GM23248 (cell line): ENCODE results near the gene GJC3. TPM values are rescaled to one million over a fixed set of nuclear protein-coding genes. Genes with fewer than 3 reads are reported as not detected.
"Not testable (repeated sequence)": the region's sequence is repeated elsewhere in the genome, so short reads cannot be mapped to it uniquely, and the experiment has no call there.

ENCODE experiments used
- DNase-seq: peaks from one replicate; pipeline ENCODE4 v3.0.0-alpha.2; 2015
- H2AFZ ChIP-seq: fragments of 200-600 bp; sonication (generic); 2 replicates; pipeline ENCODE4 v1.6.1; 2016; ENCODE audit warnings: antibody characterized with exemption
- H3F3A ChIP-seq: fragments of 200-600 bp; sonication (generic); 2 replicates; pipeline ENCODE4 v1.6.1; 2016; ENCODE audit warnings: mild to moderate bottlenecking, antibody characterized with exemption, mixed run types; ENCODE audit not compliant: insufficient read depth
- H3K27ac ChIP-seq: fragments of 200-600 bp; sonication (generic); 2 replicates; pipeline ENCODE4 v1.5.1; 2016; ENCODE audit warnings: mild to moderate bottlenecking
- H3K27me3 ChIP-seq: fragments of 200-600 bp; sonication (generic); replicated peaks from 2 replicates; pipeline ENCODE4 v1.6.1; 2016; ENCODE audit warnings: mild to moderate bottlenecking; ENCODE audit not compliant: insufficient read depth
- H3K36me3 ChIP-seq: fragments of 200-600 bp; sonication (generic); 2 replicates; pipeline ENCODE4 v1.6.1; 2016; ENCODE audit warnings: low read depth, mild to moderate bottlenecking
- H3K4me1 ChIP-seq: fragments of 200-600 bp; sonication (generic); 2 replicates; pipeline ENCODE4 v1.6.1; 2016; ENCODE audit warnings: mild to moderate bottlenecking; ENCODE audit not compliant: insufficient read depth
- H3K4me2 ChIP-seq: fragments of 200-600 bp; sonication (generic); one replicate; pipeline ENCODE4 v1.6.1; 2016; ENCODE audit warnings: mild to moderate bottlenecking; ENCODE audit not compliant: unreplicated experiment
- H3K4me3 ChIP-seq: fragments of 200-600 bp; sonication (generic); 2 replicates; pipeline ENCODE4 v1.5.1; 2016; ENCODE audit warnings: mild to moderate bottlenecking
- H3K79me2 ChIP-seq: fragments of 200-600 bp; sonication (generic); 2 replicates; pipeline ENCODE4 v1.6.1; 2016; ENCODE audit warnings: mild to moderate bottlenecking; ENCODE audit not compliant: insufficient read depth
- H3K9ac ChIP-seq: fragments of 200-600 bp; sonication (generic); 2 replicates; pipeline ENCODE4 v1.6.1; 2016; ENCODE audit warnings: mild to moderate bottlenecking
- H3K9me2 ChIP-seq: fragments of 200-600 bp; sonication (generic); 2 replicates; pipeline ENCODE4 v1.6.1; 2016; ENCODE audit warnings: mixed run types, mild to moderate bottlenecking, moderate library complexity; ENCODE audit not compliant: insufficient read depth
- H3K9me3 ChIP-seq: fragments of 200-600 bp; sonication (generic); one replicate; pipeline ENCODE4 v1.6.1; 2017; ENCODE audit warnings: low read depth
- H4K20me1 ChIP-seq: fragments of 200-600 bp; sonication (generic); 2 replicates; pipeline ENCODE4 v1.6.0; 2016; ENCODE audit not compliant: insufficient read depth
- EZH2 ChIP-seq: fragments of 200-600 bp; sonication (generic); IDR thresholded peaks from 2 replicates; pipeline ENCODE4 v1.6.1; 2018; ENCODE audit warnings: antibody characterized with exemption, mild to moderate bottlenecking; ENCODE audit not compliant: insufficient read depth, poor library complexity, severe bottlenecking
- EZH2phosphoT487 ChIP-seq: fragments of 200-600 bp; sonication (generic); IDR thresholded peaks from 2 replicates; pipeline ENCODE4 v1.6.1; 2018; ENCODE audit warnings: antibody characterized with exemption, moderate library complexity, mild to moderate bottlenecking, low read depth; ENCODE audit not compliant: insufficient read depth
- WGBS, 2 experiments: methylation state at CpG; one replicate each; pipeline ENCODE4 v1.1.6; 2015 to 2017; ENCODE audit warnings: low lambda C conversion rate in 2 of 2, low coverage in 1 of 2; ENCODE audit errors: missing lambda C conversion rate in 2 of 2; 5-methylcytosine and 5-hydroxymethylcytosine counted together
- in situ Hi-C: fragments of 300-500 bp; cut with MboI; formaldehyde crosslinking; loops from 2 replicates; pipeline ENCODE4 v1.15.0; 2020
- polyA plus RNA-seq: library from polyadenylated mRNA; unstranded; fragments of >200 nt; fragmentation: Nextera tagmentation; extraction: Ambion mirVana; gene quantifications from 2 replicates; pipeline ENCODE4 v1.2.1, GENCODE V29; 2016
- total RNA-seq: library from RNA; depleted of rRNA; stranded (reverse); fragments of >200 nt; shearing (Covaris generic); gene quantifications from 2 replicates; pipeline ENCODE4 v1.2.3, GENCODE V29; 2014

The GJC3 gene
- total and polyA plus RNA-seq, 2 experiments from 2014 or later, result not detected

DNA sequence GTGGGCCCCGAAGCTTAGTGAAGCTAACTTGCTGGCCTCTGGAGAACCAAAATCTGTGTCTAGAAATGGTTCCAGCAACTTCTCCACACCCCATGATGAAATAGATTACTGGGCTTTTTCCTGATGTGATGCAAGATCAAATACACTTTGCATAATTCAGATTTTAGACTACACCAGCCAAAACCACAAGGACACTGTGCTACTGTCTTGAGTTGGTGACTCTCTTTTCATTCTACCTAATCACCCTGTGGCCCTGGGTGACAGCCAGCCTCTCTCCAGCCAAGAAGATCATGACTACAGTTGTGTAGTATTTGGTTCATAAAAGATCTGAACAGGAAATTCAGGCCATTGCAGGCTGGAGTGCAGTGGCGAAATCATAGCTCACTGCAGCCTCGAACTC is 24.2 kb upstream of the GJC3 start:
- Histone ChIP-seq H3K27ac (peak overlapping the region; percentile 37), H2AFZ (peak overlapping the region; percentile 52), H4K20me1 (no peaks in the 10 kb centered on the region), H3K4me1 (peaks cover 11% of the 10 kb centered on the region), H3K36me3 (no peaks in the 10 kb centered on the region), H3K27me3 (peaks cover 6% of the 10 kb centered on the region; the same call in 1 of the 2 replicates), H3K9ac (no peak overlapping the region), H3K4me2 (no peak overlapping the region), H3K9me2 (no peaks in the 10 kb centered on the region), H3K9me3 (no peaks in the 10 kb centered on the region), H3F3A (0 out of 2 replicates have a peak, but pooled peaks cover 6% of the 10 kb centered on the region), H3K79me2 (no peaks in the 10 kb centered on the region), H3K4me3 (no peak overlapping the region)
- WGBS, 2 experiments, result 21 to 32% methylated on average over 3 of the region's 3 CpGs
- in situ Hi-C loops, result no loop called here
- peak; percentile 81 for DNase-seq
- no peak for TF ChIP-seq EZH2
- no peak for TF ChIP-seq EZH2phosphoT487

DNA sequence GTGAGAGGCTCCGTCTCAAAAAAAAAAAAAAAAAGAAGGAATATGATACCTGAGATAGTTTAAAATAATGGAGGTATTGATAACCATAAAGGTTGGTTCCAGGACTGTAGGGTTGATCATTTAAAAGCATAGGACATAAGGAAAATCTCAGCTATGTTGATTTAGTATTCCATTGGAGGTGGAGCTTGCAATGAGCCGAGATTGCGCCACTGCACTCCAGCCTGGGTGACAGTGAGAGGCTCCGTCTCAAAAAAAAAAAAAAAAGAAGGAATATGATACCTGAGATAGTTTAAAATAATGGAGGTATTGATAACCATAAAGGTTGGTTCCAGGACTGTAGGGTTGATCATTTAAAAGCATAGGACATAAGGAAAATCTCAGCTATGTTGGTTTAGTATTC is 23.2 kb upstream of the GJC3 start:
- H2AFZ ChIP-seq, H3K9me2 ChIP-seq, H3K4me3 ChIP-seq, H3K4me2 ChIP-seq, H4K20me1 ChIP-seq, H3K9me3 ChIP-seq, in situ Hi-C loops, H3F3A ChIP-seq, H3K79me2 ChIP-seq, H3K27me3 ChIP-seq, H3K36me3 ChIP-seq, DNase-seq, H3K9ac ChIP-seq, H3K27ac ChIP-seq: not testable (repeated sequence)
- H3K4me1 ChIP-seq, result peaks cover 11% of the 10 kb centered on the region
- WGBS, 2 experiments, result 53 to 67% methylated on average over 4 of the region's 4 CpGs

DNA sequence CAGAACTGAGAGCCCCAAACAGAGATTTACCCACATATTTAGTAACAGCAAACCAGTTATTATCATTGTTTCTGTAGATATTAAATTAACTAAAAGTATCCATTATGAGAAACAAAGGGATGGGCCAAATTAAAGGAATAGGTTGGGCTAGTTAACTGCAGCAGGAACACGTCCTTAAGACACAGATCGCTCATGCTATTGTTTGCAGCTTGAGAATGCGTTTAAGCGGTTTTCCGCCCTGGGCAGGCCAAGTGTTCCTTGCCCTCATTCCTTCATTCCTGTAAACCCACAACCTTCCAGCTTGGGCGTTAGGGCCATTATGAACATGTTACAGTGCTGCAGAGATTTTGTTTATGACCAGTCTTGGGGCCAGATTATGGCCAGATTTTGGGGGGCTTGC is 21.4 kb upstream of the GJC3 start:
- H4K20me1 ChIP-seq, H2AFZ ChIP-seq, H3K79me2 ChIP-seq, H3F3A ChIP-seq, H3K9me2 ChIP-seq, H3K27me3 ChIP-seq, H3K9me3 ChIP-seq, DNase-seq, in situ Hi-C loops, H3K36me3 ChIP-seq, H3K27ac ChIP-seq, H3K4me3 ChIP-seq, H3K4me2 ChIP-seq, H3K9ac ChIP-seq: not testable (repeated sequence)
- 59 to 63% methylated on average over 6 of the region's 6 CpGs for WGBS, 2 experiments
- H3K4me1 ChIP-seq, result peaks cover 11% of the 10 kb centered on the region

GRCh38 chr7:99949645-99950228 is 20.3 kb upstream of the GJC3 start:
- 36 to 46% methylated on average over 3 of the region's 3 CpGs for WGBS, 2 experiments
- Histone ChIP-seq H3K79me2 (no peaks in the 10 kb centered on the region), H3K9me3 (no peaks in the 10 kb centered on the region), H3K9ac (no peak overlapping the region), H3K4me3 (no peak overlapping the region), H3K4me1 (peaks cover 11% of the 10 kb centered on the region), H3K9me2 (no peaks in the 10 kb centered on the region), H4K20me1 (no peaks in the 10 kb centered on the region), H3K36me3 (no peaks in the 10 kb centered on the region), H3K27me3 (0 out of 2 replicates have a peak, but pooled peaks cover under 1% of the 10 kb centered on the region), H2AFZ (no peak overlapping the region), H3F3A (0 out of 2 replicates have a peak, but pooled peaks cover 6% of the 10 kb centered on the region), H3K27ac (no peak overlapping the region), H3K4me2 (no peak overlapping the region)
- peak; percentile 44 for DNase-seq
- in situ Hi-C loops, result no loop called here
- no peak for TF ChIP-seq EZH2phosphoT487
- no peak for TF ChIP-seq EZH2

GRCh38 chr7:99947608-99948007 is 18.2 kb upstream of the GJC3 start:
- Histone ChIP-seq H4K20me1 (no peaks in the 10 kb centered on the region), H3K9me3 (no peaks in the 10 kb centered on the region), H3K79me2 (no peaks in the 10 kb centered on the region), H3K4me3 (no peak overlapping the region), H3K4me1 (no peaks in the 10 kb centered on the region), H3K9me2 (no peaks in the 10 kb centered on the region), H3K27ac (no peak overlapping the region), H3K36me3 (no peaks in the 10 kb centered on the region), H3K4me2 (no peak overlapping the region), H2AFZ (no peak overlapping the region), H3F3A (no peaks in the 10 kb centered on the region), H3K9ac (no peak overlapping the region), H3K27me3 (0 out of 2 replicates have a peak, but pooled peaks cover 12% of the 10 kb centered on the region)
- DNase-seq, result no peak
- TF ChIP-seq EZH2phosphoT487 (no peak), EZH2 (no peak)
- in situ Hi-C loops, result no loop called here
- 57 to 77% methylated on average over 1 of the region's 1 CpG for WGBS, 2 experiments
